ENCODE results near the gene FADS2. TPM values are rescaled to one million over a fixed set of nuclear protein-coding genes. Genes with fewer than 3 reads are reported as not detected.

The FADS2 gene
- total RNA-seq, 6 experiments from 2014 or later, result 56.0 to 105 (median 81.1) TPM

- Mint-ChIP-seq H3K27ac (no peak overlapping the region), H3K4me3 (no peak overlapping the region), H3K9me3 (no peaks in the 10 kb centered on the region), H3K36me3 (ENCODE audit: low read depth) (no peaks in the 10 kb centered on the region), H3K27me3 (ENCODE audit: insufficient read depth) (peaks cover 3% of the 10 kb centered on the region; the same call in 1 of the 2 replicates), H3K4me1 (ENCODE audit: low read depth) (no peaks in the 10 kb centered on the region)
- TF ChIP-seq CTCF (IDR thresholded peaks at IDR 0.05), result no peak
- DNase-seq, result no peak
These were observed 77.1 kb downstream of the FADS2 start for GRCh38 chr11:61905067-61905696.

- no peak for DNase-seq
- no peak for TF ChIP-seq CTCF (IDR thresholded peaks at IDR 0.05)
- Mint-ChIP-seq H3K36me3 (ENCODE audit: low read depth) (no peaks in the 10 kb centered on the region), H3K27ac (no peak overlapping the region), H3K4me1 (ENCODE audit: low read depth) (no peaks in the 10 kb centered on the region), H3K27me3 (ENCODE audit: insufficient read depth) (peaks cover 3% of the 10 kb centered on the region; the same call in 1 of the 2 replicates), H3K4me3 (no peak overlapping the region), H3K9me3 (no peaks in the 10 kb centered on the region)
These were observed 77.9 kb downstream of the FADS2 start for GRCh38 chr11:61905801-61906521.

- Mint-ChIP-seq H3K36me3 (ENCODE audit: low read depth) (no peaks in the 10 kb centered on the region), H3K4me1 (ENCODE audit: low read depth) (no peaks in the 10 kb centered on the region), H3K4me3 (no peak overlapping the region), H3K9me3 (no peaks in the 10 kb centered on the region), H3K27ac (no peak overlapping the region), H3K27me3 (ENCODE audit: insufficient read depth) (peaks cover 3% of the 10 kb centered on the region; the same call in 1 of the 2 replicates)
- no peak for TF ChIP-seq CTCF (IDR thresholded peaks at IDR 0.05)
- DNase-seq, result no peak
These were observed 78.4 kb downstream of the FADS2 start for GRCh38 chr11:61906522-61906909.

- H3K27me3 Mint-ChIP-seq (ENCODE audit: insufficient read depth), result peaks cover 3% of the 10 kb centered on the region; the same call in 1 of the 2 replicates
- H3K4me3 Mint-ChIP-seq, result no peak overlapping the region
- H3K27ac Mint-ChIP-seq, result no peak overlapping the region
- H3K9me3 Mint-ChIP-seq, result no peaks in the 10 kb centered on the region
- H3K36me3 Mint-ChIP-seq (ENCODE audit: low read depth), result no peaks in the 10 kb centered on the region
- H3K4me1 Mint-ChIP-seq (ENCODE audit: low read depth), result no peaks in the 10 kb centered on the region
- no peak for DNase-seq
- TF ChIP-seq CTCF (IDR thresholded peaks at IDR 0.05), result no peak
These were observed 79.2 kb downstream of the FADS2 start for GRCh38 chr11:61907282-61907681.

GRCh38 chr11:61907871-61908729, 80.0 kb downstream of the FADS2 start:
- Mint-ChIP-seq H3K4me3 (no peak overlapping the region), H3K27ac (no peak overlapping the region), H3K4me1 (ENCODE audit: low read depth) (no peaks in the 10 kb centered on the region), H3K27me3 (ENCODE audit: insufficient read depth) (peaks cover 2% of the 10 kb centered on the region; the same call in 1 of the 2 replicates), H3K9me3 (no peaks in the 10 kb centered on the region), H3K36me3 (ENCODE audit: low read depth) (no peaks in the 10 kb centered on the region)
- no peak for DNase-seq
- TF ChIP-seq CTCF (IDR thresholded peaks at IDR 0.05), result no peak
